HG03571 (cell line): ENCODE results near the gene SULF2.
"Not testable (repeated sequence)": the region's sequence is repeated elsewhere in the genome, so short reads cannot be mapped to it uniquely, and the experiment has no call there.

Experiments
- ATAC-seq: cut with Tn5 transposase; IDR thresholded peaks from one replicate; pipeline ENCODE4 v1.9.1; 2021; ENCODE audit not compliant: unreplicated experiment

SULF2 gene

DNA sequence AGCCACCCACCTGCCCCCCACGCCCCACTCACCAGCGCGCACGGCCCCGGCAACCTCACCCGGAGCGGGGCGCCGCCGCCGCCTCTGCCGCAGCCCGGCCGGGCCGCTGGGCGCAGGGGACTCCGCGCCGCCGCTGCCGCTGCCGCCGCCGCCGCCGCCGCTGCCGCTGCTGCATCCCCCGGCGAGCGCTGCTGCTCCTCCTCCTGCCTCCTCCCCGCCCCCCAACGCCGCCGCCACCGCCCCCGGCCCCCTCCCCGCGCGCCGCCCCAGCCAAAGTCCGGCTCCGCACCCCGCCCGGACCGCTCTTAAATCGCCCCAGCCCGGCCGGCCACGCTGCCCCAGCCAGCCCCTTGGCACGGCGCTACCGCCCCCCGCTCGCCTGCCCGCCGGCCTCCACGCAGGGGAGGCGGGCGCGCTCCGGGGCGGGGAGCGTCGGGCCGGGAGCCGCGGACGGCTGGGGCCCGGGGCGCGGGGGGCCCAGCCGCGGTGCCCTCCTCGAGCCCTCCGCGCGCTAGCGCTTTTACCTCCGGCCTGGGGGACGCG is at the start of gene SULF2:
SULF2 (minus strand) TSS at position 171 of the 543 bp plus-strand sequence. CDS start 28,118 bp downstream, outside the sequence.
- no peak for ATAC-seq

DNA sequence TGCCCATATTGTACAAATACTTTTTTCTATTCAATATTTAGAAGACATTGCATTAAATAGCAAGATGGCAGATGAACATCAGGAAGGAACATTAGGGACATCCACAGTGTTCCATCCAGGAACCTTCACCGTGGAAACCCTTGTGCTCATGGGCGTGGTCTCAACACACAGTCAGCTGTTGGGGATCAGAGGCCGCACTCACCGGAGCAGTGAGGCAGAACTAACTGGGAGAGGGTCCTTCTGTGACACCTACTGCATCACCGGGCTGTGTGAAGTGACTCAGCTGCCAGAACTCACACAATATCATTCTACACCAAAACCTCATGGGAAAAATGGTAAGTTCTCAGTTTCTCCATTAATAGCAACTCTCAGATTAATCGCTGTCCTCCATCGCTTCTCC is 46.4 kb upstream of the SULF2 start:
- ATAC-seq, result not testable (repeated sequence)

DNA sequence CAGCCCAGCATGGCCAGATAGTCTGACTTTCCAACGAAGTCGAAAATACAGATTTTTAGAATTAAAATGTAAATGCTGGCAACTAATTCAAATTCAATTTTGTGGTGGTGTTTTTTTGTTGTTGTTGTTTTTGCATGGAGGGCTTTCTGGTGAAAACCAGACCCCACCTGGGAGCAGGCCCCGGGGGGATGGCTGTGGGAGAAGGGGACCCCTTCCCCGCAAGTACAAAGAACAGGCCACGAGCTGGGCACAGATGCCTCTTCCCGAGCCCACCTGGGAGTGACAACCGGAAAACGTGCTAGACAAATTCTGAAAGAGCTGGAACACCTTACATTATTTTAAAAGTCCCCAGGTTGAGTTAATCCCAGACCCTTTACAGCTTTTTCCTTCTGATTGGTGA is 41.4 kb upstream of the SULF2 start:
- ATAC-seq, result not testable (repeated sequence)

DNA sequence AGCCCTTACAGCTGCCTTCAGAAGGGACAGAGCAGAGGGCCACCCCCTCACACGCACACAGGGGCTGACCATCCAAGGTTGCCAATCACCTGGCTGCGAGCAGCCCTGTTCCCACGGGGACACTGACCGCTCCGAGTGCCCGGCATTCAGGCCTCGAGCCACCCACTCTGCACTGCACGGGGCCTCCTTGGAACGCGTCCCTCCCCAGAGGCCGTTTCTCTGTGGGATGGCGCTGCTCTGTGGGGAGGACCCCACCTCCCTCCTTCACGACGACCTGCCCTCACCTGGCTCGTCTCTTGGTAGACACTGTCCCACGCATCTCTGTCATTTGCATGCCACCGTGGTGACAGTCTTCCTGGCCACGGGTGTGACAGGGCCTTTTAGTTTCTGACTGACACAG is 40.7 kb upstream of the SULF2 start:
- ATAC-seq, result not testable (repeated sequence)

DNA sequence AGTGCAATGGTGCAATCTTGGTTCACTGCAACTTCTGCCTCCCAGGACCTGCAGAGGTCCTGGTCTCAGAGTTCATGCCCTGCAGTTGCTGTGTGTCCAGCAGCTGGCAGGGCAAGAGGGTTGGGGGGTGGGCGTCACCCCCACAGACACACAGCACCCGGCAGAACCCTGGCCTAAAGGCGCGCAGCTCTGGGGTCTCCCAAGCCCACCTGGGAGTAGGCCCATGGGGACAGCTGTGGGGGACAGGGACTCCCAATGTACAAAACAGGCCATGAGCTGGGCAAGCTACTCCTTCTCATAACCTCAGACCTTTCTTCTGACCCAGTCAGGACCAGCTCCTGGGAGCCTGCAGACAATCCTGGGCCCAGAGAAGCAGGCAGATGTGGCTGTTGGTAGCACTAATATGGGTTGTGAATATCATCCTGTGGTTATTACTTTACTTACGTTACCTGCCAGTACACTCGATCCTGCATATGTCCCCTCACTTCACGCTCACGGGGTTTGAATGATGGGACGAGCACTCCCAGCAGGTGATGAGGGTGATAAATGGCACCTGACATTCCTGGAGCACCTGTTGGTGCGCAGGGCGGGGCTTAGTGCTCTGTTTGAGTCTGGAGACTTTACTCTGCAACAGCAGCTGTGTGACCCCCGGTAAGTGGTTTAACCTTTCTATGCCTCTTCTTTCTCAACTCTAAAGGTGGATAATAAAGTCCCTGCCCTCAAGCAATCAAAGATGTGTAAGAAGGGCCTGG is 39.9 kb upstream of the SULF2 start:
- ATAC-seq, result no peak

DNA sequence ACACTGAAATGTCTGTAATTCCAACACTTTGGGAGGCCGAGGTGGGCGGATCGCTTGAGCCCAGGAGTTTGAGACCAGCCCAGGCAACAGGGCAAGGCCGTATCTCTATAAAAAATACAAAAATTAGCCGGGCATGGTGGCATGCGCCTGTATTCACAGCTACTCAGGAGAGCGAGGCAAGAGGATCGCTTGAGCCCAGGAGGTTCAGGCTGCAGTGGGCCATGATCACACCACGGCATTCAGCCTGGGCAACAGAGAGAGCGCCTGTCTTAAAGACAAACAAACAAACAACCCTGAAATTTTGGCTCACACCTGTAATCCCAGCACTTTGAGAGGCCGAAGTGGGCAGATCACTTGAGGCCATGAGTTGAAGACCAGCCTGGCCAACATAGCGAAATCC is 38.7 kb upstream of the SULF2 start:
- ATAC-seq, result not testable (repeated sequence)

DNA sequence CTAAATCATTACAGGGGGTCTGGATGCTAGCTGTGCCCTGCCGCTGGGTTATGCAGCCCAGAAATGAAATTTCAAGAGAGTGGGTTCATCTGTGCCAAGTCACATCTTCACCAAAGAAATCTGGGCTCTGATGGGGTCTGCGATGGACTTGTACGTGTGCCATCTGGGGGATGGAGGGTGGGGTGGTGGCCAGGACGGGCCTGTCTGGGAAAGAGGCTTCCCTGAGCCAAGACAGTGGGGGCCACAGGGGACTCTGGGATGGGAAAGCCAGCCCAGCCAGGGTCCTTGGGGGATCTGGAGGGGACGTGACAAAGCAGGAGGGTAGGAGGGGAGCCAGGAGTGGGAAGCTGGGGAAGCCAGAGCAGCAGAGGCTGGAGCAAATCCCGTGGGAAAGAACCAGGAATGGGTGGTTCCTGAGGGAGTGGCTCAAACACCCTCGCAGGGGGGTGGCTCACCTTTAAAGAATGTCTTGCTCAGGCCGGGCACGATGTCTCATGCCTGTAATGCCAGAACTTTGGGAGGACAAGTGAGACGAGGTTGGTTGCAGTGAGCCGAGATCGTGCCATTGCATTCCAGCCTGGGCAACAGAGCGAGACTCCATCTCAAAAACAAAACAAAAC is 36.3 kb upstream of the SULF2 start:
- ATAC-seq, result no peak

DNA sequence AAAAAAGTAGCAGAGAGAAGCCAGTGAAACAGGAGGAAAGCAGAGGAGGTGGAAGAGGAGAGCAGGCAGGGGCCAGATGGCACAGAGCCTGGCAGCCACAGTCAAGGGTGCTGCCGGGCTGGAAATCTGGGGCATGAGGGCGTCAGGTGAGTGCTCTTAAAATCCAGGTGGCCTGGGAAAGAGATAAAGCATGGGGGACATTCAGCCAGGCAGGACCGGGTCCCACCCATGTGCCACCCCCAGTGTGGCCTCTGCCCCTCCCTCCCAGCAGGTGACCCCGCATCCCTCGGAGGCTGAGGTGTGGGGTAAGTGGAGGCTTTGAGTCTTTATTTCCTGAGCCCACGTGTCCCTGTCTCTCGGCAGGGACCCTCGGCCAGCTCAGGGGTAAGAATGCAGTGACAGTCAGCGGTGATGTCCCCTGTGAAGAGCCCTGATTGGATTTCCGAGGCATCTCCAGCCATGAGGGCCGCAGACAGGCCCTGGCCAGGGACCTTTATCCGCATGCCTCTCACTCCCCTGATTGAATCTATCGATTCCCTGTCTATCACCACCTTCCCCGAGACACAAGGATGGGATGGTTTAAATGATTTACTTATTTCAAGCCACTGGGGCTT is 33.8 kb upstream of the SULF2 start:
- ATAC-seq, result no peak

DNA sequence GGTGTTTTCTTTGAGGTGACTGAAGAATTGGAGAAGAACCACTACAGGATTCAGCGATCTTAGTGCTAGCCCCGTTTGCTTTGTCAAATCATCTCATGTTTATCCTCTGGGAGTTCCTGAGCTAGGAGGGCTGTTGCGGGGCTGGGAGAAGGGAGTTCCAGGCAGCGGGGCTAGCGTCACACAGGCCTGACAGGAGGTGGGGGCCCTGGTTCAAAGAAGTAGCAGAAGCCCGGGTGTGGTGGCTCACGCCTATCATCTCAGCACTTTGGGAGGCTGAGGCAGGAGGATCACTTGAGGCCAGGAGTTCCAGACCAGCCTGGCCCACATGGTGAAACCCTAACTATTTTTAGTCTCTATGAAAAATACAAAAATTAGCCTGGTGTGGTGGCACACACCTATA is 33.2 kb upstream of the SULF2 start:
- no peak for ATAC-seq

DNA sequence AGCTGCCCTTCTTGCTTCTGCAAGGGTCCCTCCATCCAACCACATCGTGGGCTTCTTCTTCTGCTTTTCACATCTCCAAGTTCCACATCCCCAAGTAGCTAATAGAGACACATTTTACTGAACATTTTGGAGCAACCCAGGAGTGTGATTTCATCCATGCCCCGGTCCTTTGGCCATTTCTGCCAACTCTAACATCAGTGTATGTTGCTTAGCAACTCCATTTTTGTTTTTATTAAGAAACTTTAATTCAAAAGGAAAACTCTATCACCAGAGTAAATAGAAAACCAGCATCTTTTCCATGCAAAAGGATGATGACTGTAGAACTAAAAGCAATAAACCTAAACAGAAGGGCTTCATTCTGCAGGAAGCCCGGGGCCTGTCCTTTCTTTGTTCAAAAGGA is 32.7 kb upstream of the SULF2 start:
- no peak for ATAC-seq

DNA sequence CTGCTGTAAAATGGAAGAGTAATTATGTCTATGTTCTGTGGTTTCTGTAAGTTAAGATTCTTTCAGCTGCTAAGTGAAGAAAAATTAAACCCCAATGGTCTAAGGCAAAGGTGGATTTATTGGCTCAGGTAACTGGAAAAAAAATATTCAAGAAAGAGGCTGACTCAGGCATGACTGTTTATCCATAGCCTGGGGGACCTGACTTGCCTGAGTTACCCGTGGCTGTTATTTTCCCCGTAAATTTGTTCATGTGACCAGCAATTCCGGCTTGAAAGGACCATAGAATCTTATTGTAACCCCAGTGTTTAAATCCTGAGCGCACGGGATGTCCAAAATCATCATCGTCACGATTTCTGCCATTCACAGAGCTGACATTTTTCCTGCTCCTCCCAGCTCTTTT is 32.3 kb upstream of the SULF2 start:
- ATAC-seq, result no peak

DNA sequence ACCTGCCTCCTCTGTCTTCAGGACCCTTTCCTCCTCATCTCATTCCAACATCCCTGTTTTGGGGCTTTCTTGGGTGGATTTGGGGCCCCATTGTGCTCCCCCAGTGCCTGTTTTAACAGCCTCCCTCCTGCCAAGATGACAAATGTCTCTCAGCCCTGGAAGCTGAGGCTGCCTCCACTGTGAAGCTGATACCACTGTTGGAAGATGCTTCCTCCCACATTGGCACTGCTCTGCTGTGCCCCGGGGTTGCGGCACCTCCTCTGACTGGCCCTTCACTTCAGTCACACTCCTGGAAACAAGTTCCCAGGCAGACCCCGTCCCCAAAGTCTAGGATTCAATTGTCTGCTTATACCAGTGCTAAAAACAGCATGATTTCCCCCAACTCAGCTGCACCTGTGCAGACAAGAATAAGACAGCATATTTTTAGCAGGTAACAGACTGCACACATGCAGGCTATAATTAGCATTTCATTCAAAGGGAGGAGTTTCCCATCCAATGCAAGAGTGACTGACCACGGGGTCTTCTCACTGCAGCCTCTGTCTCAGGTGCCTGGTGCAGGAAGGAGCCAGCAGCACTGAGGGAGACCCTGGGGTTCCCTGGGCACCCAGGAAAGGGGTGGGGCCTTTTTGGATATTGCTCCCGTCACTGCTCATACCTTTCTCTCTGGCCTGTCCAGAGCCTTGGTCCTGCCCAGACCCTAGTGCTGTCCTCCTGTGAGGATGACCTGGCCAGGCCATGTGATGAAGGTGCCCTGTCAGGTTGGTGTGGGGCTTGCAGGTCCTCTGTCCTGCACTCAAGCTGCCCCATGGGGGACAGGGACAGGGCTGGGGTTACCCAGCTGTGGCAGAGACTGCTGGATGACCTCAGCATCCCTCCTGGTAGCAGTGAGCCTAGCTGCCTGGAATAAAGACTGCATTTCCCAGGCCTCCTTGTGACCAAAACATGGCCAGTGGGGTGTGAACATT is 31.5 kb upstream of the SULF2 start:
- no peak for ATAC-seq

DNA sequence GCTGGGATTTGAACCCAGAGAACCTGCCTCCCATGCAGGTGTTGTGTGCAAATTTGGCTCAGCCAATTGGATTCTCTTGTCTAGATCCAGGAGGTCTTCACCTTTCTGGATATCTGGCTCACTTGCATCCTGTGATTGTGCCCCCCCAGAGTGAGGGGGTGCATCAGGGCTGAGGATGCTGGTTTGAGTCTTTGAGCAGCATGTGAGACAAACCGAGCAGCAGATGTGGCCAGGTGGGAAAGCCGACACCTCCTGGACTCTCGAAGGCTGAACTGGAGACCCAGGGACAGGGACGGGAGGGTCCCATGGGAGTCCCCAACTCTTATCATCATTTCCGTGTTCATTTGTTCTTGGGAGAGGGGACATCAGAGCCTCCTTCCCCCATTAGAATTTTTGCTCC is 30.6 kb upstream of the SULF2 start:
- no peak for ATAC-seq

DNA sequence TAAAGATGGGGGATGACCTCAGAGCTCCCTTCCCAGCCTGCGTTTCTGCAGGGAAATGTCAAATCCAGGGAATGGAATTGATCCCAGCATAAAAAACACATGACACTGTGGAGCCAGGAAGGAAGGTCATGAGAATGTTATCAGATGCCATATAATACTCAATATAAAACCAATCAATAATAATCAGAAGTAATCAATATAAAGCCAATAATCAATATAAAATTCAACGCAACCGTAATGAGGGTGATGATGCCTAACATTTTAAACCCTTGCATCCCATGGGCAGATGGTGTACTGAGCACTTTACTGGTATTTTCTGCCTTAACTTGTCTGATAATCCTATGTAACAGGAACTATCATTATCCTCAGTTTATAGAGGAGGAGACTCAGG is 30.1 kb upstream of the SULF2 start:
- ATAC-seq, result no peak

DNA sequence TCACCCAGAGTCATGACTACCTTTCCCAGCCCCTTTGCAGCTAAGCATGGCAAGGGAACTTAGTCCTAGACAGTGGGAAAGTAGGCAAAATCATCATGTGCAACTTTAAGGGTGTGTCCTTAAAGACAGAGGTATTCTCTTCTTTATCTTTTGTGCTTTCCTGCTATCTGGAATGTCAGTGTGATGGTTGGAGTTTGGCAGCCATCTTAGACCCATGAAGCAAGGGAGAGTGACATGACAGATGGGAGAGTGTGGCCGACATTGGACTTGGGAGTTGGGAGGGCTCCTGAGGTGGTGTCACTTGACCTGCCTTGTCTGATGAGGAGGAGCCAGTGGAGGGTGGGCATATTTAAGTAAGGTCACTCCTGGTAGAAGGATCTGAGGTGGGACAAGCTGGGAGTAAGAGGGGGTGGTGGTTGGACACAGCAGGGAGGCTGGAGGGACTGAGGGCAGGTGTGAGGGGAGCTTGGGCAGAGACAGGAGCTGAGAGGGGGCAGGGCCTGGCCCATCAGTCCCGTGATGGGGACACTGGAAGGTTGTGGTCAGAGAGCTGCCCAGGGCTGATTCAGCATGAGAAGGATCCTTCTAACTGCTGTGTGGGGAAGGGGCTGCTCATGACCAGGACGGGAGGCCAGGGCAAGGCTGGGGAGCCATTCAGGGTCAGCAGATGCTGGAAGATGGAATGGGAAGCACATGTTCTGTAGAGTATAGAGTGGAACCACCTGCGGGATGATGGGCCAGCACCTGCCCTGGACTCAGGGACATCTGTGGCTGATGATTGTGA is 29.5 kb upstream of the SULF2 start:
- ATAC-seq, result no peak

DNA sequence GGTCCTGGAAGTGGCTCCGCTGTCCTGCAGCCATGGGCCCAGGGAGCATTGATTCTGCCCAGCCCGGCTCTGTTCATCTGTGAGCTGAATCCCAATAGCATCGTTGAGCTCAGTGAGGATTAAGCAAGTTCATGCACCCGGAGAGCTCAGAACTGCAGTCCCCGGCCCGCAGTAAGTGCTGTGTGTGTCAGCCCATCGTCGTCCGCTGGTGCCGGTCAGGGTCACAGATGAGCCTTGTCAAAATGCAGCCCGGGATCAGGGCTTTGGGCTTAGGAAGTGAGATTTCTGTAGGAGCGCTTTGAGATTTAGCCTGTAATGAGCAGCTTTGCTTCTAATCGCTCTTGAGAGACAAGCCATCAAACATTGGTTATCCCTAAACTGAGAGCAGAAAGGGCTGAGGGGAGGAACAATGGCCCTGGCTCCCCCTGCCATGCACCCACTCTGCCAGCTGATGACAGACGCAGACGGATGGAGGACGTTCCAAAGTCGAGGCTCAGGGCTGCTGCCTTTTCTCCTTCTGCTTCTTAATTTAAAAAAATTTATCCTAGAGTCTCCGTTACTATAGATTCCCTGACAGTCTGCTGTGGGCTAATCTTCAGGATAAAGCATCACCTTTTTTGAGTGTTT is 25.6 kb upstream of the SULF2 start:
- ATAC-seq, result no peak

DNA sequence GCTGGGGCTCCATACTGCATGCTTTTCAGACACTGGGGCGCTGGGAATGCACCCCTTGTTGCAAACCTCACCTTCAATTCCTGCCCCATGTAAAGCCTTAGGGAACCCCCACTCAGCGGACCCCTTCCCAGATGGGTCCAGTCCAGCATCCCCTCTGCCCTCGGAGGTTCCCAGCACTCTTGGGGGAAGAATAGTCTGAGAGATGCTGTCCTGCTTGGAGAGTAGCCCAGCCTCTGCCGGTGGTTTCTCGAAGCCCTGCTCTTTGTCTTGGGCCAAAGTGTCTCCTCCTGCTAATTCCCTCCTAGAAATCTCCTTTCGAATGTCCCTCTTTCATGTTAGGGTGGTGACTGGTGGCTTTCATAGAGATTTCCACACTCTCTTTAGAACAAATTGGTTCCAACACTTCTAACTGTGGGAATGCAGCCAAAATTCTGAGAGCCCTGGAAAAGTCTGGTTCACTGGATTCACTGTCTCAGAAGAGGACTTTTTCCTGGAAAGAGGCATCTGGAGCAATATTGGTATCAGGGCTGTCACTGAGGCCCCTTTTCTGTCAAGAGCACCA is 24.9 kb upstream of the SULF2 start:
- no peak for ATAC-seq

DNA sequence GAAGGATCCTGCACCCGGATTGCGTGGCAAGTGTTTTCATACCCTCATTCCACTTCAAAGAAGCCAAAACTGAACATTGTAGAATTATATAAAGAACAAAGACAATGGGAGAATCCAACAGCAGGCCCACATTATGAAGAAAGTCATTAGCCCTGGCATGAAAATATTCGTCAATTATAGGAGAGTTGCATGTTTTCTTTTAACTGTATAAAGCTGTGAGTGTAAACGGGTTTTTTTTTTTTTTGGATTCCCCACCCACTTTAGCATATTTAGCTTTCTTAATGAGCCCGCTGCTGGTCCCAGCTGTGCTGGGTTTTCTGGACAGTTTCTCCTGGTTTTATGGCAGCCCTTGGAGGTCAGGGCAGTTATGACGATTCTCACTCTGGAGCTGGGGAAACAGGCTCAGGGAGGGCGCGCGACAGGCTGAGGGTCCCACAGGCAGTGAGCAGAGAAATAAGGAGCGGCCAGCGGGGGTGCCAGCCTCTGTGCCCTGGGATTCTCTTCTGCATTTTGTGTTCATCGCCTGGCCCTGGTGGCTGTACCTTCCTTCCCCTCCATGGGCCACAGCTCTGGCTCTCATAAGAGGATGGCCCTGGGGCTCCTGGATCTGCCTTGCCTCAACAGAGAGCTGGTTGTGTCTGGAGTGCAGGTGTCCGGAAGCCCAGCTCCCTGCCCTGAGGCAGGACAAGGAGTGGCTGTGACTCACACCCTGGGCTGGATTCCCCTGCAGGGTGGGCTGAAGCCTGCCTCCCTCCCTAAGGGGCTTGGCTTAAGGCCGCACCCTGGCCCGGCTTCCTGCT is 24.1 kb upstream of the SULF2 start:
- no peak for ATAC-seq

DNA sequence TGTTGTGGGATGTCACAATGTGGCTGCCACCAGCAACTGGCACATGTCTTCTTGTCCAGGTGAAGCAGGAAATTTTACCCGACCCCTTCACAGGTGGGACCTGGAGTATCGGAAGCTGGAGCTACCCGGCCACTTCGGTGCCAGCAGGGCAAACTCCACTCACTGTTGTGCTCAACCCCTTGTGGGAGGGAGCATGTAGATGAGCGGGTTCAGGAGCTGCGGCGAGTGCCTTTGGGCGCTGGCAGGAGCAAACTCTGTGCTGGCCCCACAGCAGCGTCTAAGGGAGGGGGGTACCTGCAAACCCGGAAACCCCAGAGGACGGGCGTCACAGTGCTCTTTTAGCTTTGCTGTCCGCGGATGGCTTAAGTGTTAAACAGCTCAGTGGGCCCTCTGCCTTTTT is 20.7 kb upstream of the SULF2 start:
- no peak for ATAC-seq
